GM19328 (cell line): ENCODE measurements around the gene MYO15A.

Experiments
- ATAC-seq: cut with Tn5 transposase; IDR thresholded peaks from one replicate; pipeline ENCODE4 v1.9.1; 2021; ENCODE audit warnings: mild to moderate bottlenecking, moderate library complexity; ENCODE audit not compliant: unreplicated experiment

The MYO15A gene

GRCh38 chr17:18108401-18109312, at the start of gene MYO15A:
TSS of gene MYO15A (plus strand) at chr17:18108756. CDS start at chr17:18118801, 10,045 bp downstream.
- ATAC-seq, result no peak

GRCh38 chr17:18059283-18059682, 49.3 kb upstream of the MYO15A start:
- no peak for ATAC-seq

GRCh38 chr17:18064053-18064452, 44.5 kb upstream of the MYO15A start:
- ATAC-seq, result no peak

GRCh38 chr17:18065546-18065945, 43.0 kb upstream of the MYO15A start:
- no peak for ATAC-seq

GRCh38 chr17:18066866-18067265, 41.7 kb upstream of the MYO15A start:
- ATAC-seq, result no peak

GRCh38 chr17:18069101-18069500, 39.5 kb upstream of the MYO15A start:
- no peak for ATAC-seq

- no peak for ATAC-seq
Observed at GRCh38 chr17:18070861-18071340, 37.7 kb upstream of the MYO15A start.

GRCh38 chr17:18071751-18072150, 36.8 kb upstream of the MYO15A start:
- no peak for ATAC-seq

- ATAC-seq, result no peak
Observed at GRCh38 chr17:18074566-18075272, 33.8 kb upstream of the MYO15A start.

GRCh38 chr17:18076936-18077335, 31.6 kb upstream of the MYO15A start:
- ATAC-seq, result no peak

GRCh38 chr17:18079543-18079942, 29.0 kb upstream of the MYO15A start:
- ATAC-seq, result no peak

- ATAC-seq, result no peak
Observed at GRCh38 chr17:18084256-18084655, 24.3 kb upstream of the MYO15A start.

- ATAC-seq, result peak; percentile 80
Observed at GRCh38 chr17:18087610-18088491, 20.7 kb upstream of the MYO15A start, which contains the start of gene DRG2. TSS of gene DRG2 (plus strand) at chr17:18087948. CDS start at chr17:18088024, 76 bp downstream.

- ATAC-seq, result no peak
Observed at GRCh38 chr17:18089613-18090012, 18.9 kb upstream of the MYO15A start.

- no peak for ATAC-seq
Observed at GRCh38 chr17:18093616-18094408, 14.7 kb upstream of the MYO15A start.

- no peak for ATAC-seq
Observed at GRCh38 chr17:18094409-18094807, 14.1 kb upstream of the MYO15A start.

GRCh38 chr17:18099516-18099915, 9.0 kb upstream of the MYO15A start:
- no peak for ATAC-seq

GRCh38 chr17:18100616-18101015, 7.9 kb upstream of the MYO15A start:
- no peak for ATAC-seq

- ATAC-seq, result no peak
Observed at GRCh38 chr17:18101828-18102227, 6.7 kb upstream of the MYO15A start.

GRCh38 chr17:18102640-18103039, 5.9 kb upstream of the MYO15A start:
- ATAC-seq, result no peak
